Ishikawa (cell line): ENCODE results near the gene USP46.

Experiments used
- TEAD4 ChIP-seq: IDR thresholded peaks from 2 replicates; pipeline ENCODE4 v1.6.1; 2012
- TF ChIP-seq, protein P1 (sequence below): IDR thresholded peaks from 2 replicates; pipeline ENCODE4 v1.6.1; 2012

DNA sequence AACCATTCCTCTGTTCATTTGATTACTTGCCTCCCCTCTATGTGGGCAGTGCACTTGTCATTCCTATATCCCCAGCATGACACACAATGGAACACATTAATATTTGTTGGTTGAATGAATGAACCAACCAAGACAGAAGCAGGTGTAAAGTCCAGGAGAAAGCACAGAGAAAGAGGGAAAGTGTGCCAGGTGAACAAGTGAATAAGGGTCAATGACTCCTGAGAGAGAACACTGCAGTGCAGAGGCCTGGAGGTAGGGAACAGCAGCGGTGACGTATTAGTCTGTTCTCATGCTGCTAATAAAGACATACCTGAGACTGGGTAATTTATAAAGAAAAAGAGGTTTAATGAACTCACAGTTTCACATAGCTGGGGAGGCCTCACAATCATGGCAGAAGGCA is 53.1 kb downstream of the USP46 start:
- TF ChIP-seq, protein P1, sequence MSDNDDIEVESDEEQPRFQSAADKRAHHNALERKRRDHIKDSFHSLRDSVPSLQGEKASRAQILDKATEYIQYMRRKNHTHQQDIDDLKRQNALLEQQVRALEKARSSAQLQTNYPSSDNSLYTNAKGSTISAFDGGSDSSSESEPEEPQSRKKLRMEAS: no peak
- TF ChIP-seq TEAD4: no peak
